ENCODE measurements around the gene CD247.

The CD247 gene

GRCh38 chr1:167541610-167542009 is 23.3 kb upstream of the CD247 start:
- no peak overlapping the region for H3K9ac ChIP-seq (ENCODE audit: low read depth, low read length)
- no peaks in the 10 kb centered on the region for H3K9me3 ChIP-seq (ENCODE audit: insufficient read depth, low read depth, low read length)
- no peaks in the 10 kb centered on the region for H3K27me3 ChIP-seq (ENCODE audit: insufficient read depth, low read length)
- peaks cover 5% of the 10 kb centered on the region for H3K36me3 ChIP-seq (ENCODE audit: insufficient read depth, low read length)
- no peak overlapping the region for H3K27ac ChIP-seq (ENCODE audit: low read depth, low read length)
- WGBS, result 0% methylated on average over 1 of the region's 1 CpG
- no peaks in the 10 kb centered on the region for H3K4me1 ChIP-seq (ENCODE audit: insufficient read depth, low read length)
- H3K4me3 ChIP-seq (ENCODE audit: low read length), result no peak overlapping the region

- H3K4me1 ChIP-seq (ENCODE audit: insufficient read depth, low read length), result no peaks in the 10 kb centered on the region
- no peaks in the 10 kb centered on the region for H3K9me3 ChIP-seq (ENCODE audit: insufficient read depth, low read depth, low read length)
- peaks cover 3% of the 10 kb centered on the region for H3K36me3 ChIP-seq (ENCODE audit: insufficient read depth, low read length)
- H3K9ac ChIP-seq (ENCODE audit: low read depth, low read length), result no peak overlapping the region
- no peak overlapping the region for H3K27ac ChIP-seq (ENCODE audit: low read depth, low read length)
- H3K4me3 ChIP-seq (ENCODE audit: low read length), result no peak overlapping the region
- no peaks in the 10 kb centered on the region for H3K27me3 ChIP-seq (ENCODE audit: insufficient read depth, low read length)
Measured at GRCh38 chr1:167541003-167541402, 22.7 kb upstream of the CD247 start.

- no peak overlapping the region for H3K27ac ChIP-seq (ENCODE audit: low read depth, low read length)
- H3K4me1 ChIP-seq (ENCODE audit: insufficient read depth, low read length), result no peaks in the 10 kb centered on the region
- 62% methylated on average over 5 of the region's 5 CpGs for WGBS
- H3K4me3 ChIP-seq (ENCODE audit: low read length), result no peak overlapping the region
- H3K9me3 ChIP-seq (ENCODE audit: insufficient read depth, low read depth, low read length), result no peaks in the 10 kb centered on the region
- no peaks in the 10 kb centered on the region for H3K27me3 ChIP-seq (ENCODE audit: insufficient read depth, low read length)
- H3K36me3 ChIP-seq (ENCODE audit: insufficient read depth, low read length), result no peaks in the 10 kb centered on the region
- no peak overlapping the region for H3K9ac ChIP-seq (ENCODE audit: low read depth, low read length)
Measured at GRCh38 chr1:167538657-167539056, 20.3 kb upstream of the CD247 start.

GRCh38 chr1:167533851-167534300 is 15.5 kb upstream of the CD247 start:
- H3K27me3 ChIP-seq (ENCODE audit: insufficient read depth, low read length), result no peaks in the 10 kb centered on the region
- no peak overlapping the region for H3K9ac ChIP-seq (ENCODE audit: low read depth, low read length)
- no peaks in the 10 kb centered on the region for H3K4me1 ChIP-seq (ENCODE audit: insufficient read depth, low read length)
- H3K9me3 ChIP-seq (ENCODE audit: insufficient read depth, low read depth, low read length), result no peaks in the 10 kb centered on the region
- H3K27ac ChIP-seq (ENCODE audit: low read depth, low read length), result no peak overlapping the region
- H3K36me3 ChIP-seq (ENCODE audit: insufficient read depth, low read length), result no peaks in the 10 kb centered on the region
- 12% methylated on average over 8 of the region's 8 CpGs for WGBS
- H3K4me3 ChIP-seq (ENCODE audit: low read length), result no peak overlapping the region

GRCh38 chr1:167532964-167533824 is 14.9 kb upstream of the CD247 start:
- H3K27ac ChIP-seq (ENCODE audit: low read depth, low read length), result no peak overlapping the region
- H3K9ac ChIP-seq (ENCODE audit: low read depth, low read length), result no peak overlapping the region

GRCh38 chr1:167532375-167532774 is 14.0 kb upstream of the CD247 start:
- H3K9me3 ChIP-seq (ENCODE audit: insufficient read depth, low read depth, low read length), result no peaks in the 10 kb centered on the region
- no peak overlapping the region for H3K27ac ChIP-seq (ENCODE audit: low read depth, low read length)
- no peaks in the 10 kb centered on the region for H3K36me3 ChIP-seq (ENCODE audit: insufficient read depth, low read length)
- no peak overlapping the region for H3K9ac ChIP-seq (ENCODE audit: low read depth, low read length)
- H3K27me3 ChIP-seq (ENCODE audit: insufficient read depth, low read length), result no peaks in the 10 kb centered on the region; the same call in 1 of the 2 replicates
- 0 out of 2 replicates have a peak, but pooled peaks cover under 1% of the 10 kb centered on the region for H3K4me1 ChIP-seq (ENCODE audit: insufficient read depth, low read length)
- no peak overlapping the region for H3K4me3 ChIP-seq (ENCODE audit: low read length)

More at GRCh38 chr1:167532964-167533824, 14.9 kb upstream of the CD247 start:
- 89% methylated on average over 6 of the region's 6 CpGs for WGBS
- Histone ChIP-seq H3K9me3 (ENCODE audit: insufficient read depth, low read depth, low read length) (no peaks in the 10 kb centered on the region), H3K36me3 (ENCODE audit: insufficient read depth, low read length) (no peaks in the 10 kb centered on the region), H3K27me3 (ENCODE audit: insufficient read depth, low read length) (no peaks in the 10 kb centered on the region), H3K4me1 (ENCODE audit: insufficient read depth, low read length) (no peaks in the 10 kb centered on the region), H3K4me3 (ENCODE audit: low read length) (no peak overlapping the region)

GRCh38 chr1:167529829-167530474 is 11.6 kb upstream of the CD247 start:
- H3K9ac ChIP-seq (ENCODE audit: low read depth, low read length), result no peak overlapping the region
- no peaks in the 10 kb centered on the region for H3K9me3 ChIP-seq (ENCODE audit: insufficient read depth, low read depth, low read length)
- no peaks in the 10 kb centered on the region; the same call in 1 of the 2 replicates for H3K27me3 ChIP-seq (ENCODE audit: insufficient read depth, low read length)
- no peaks in the 10 kb centered on the region for H3K36me3 ChIP-seq (ENCODE audit: insufficient read depth, low read length)
- H3K4me1 ChIP-seq (ENCODE audit: insufficient read depth, low read length), result 0 out of 2 replicates have a peak, but pooled peaks cover 5% of the 10 kb centered on the region
- WGBS, result 94% methylated on average over 8 of the region's 8 CpGs
- no peak overlapping the region for H3K27ac ChIP-seq (ENCODE audit: low read depth, low read length)
- H3K4me3 ChIP-seq (ENCODE audit: low read length), result no peak overlapping the region

- 0 out of 2 replicates have a peak, but pooled peaks cover 5% of the 10 kb centered on the region for H3K4me1 ChIP-seq (ENCODE audit: insufficient read depth, low read length)
- no peak overlapping the region for H3K9ac ChIP-seq (ENCODE audit: low read depth, low read length)
- 0 out of 2 replicates have a peak, but pooled peaks cover 3% of the 10 kb centered on the region for H3K9me3 ChIP-seq (ENCODE audit: insufficient read depth, low read depth, low read length)
- H3K36me3 ChIP-seq (ENCODE audit: insufficient read depth, low read length), result no peaks in the 10 kb centered on the region
- WGBS, result 96% methylated on average over 3 of the region's 3 CpGs
- no peaks in the 10 kb centered on the region; the same call in 1 of the 2 replicates for H3K27me3 ChIP-seq (ENCODE audit: insufficient read depth, low read length)
- H3K27ac ChIP-seq (ENCODE audit: low read depth, low read length), result no peak overlapping the region
- H3K4me3 ChIP-seq (ENCODE audit: low read length), result no peak overlapping the region
Measured at GRCh38 chr1:167528057-167528728, 9.9 kb upstream of the CD247 start.

- H3K4me3 ChIP-seq (ENCODE audit: low read length), result no peak overlapping the region
- 0 out of 2 replicates have a peak, but pooled peaks cover 3% of the 10 kb centered on the region for H3K9me3 ChIP-seq (ENCODE audit: insufficient read depth, low read depth, low read length)
- H3K27ac ChIP-seq (ENCODE audit: low read depth, low read length), result no peak overlapping the region
- 0 out of 2 replicates have a peak, but pooled peaks cover 5% of the 10 kb centered on the region for H3K4me1 ChIP-seq (ENCODE audit: insufficient read depth, low read length)
- H3K27me3 ChIP-seq (ENCODE audit: insufficient read depth, low read length), result no peaks in the 10 kb centered on the region; the same call in 1 of the 2 replicates
- no peaks in the 10 kb centered on the region for H3K36me3 ChIP-seq (ENCODE audit: insufficient read depth, low read length)
- 64% methylated on average over 8 of the region's 8 CpGs for WGBS
- H3K9ac ChIP-seq (ENCODE audit: low read depth, low read length), result no peak overlapping the region
Measured at GRCh38 chr1:167526667-167527383, 8.5 kb upstream of the CD247 start.

- Histone ChIP-seq H3K4me1 (ENCODE audit: insufficient read depth, low read length) (0 out of 2 replicates have a peak, but pooled peaks cover 5% of the 10 kb centered on the region), H3K9ac (ENCODE audit: low read depth, low read length) (no peak overlapping the region), H3K9me3 (ENCODE audit: insufficient read depth, low read depth, low read length) (0 out of 2 replicates have a peak, but pooled peaks cover 3% of the 10 kb centered on the region), H3K4me3 (ENCODE audit: low read length) (no peak overlapping the region), H3K36me3 (ENCODE audit: insufficient read depth, low read length) (no peaks in the 10 kb centered on the region), H3K27ac (ENCODE audit: low read depth, low read length) (no peak overlapping the region), H3K27me3 (ENCODE audit: insufficient read depth, low read length) (no peaks in the 10 kb centered on the region; the same call in 1 of the 2 replicates)
- 82% methylated on average over 9 of the region's 9 CpGs for WGBS
Measured at GRCh38 chr1:167524651-167525050, 6.3 kb upstream of the CD247 start.
